ENCODE measurements around the gene RPL10L.

RPL10L gene

GRCh38 chr14:46651526-46652144, at the start of gene RPL10L:
TSS of gene RPL10L (minus strand) at chr14:46651781. CDS start at chr14:46651736, 45 bp downstream.
- TF ChIP-seq CTCF (IDR thresholded peaks at IDR 0.05; ENCODE audit: insufficient read depth, low read depth, low read length, missing control alignments): peak; percentile 17
- H3K4me3 ChIP-seq (ENCODE audit: low read depth, low read length): no peak within 1 kb of the TSS
- DNase-seq (ENCODE audit: low read depth): no peak

DNA sequence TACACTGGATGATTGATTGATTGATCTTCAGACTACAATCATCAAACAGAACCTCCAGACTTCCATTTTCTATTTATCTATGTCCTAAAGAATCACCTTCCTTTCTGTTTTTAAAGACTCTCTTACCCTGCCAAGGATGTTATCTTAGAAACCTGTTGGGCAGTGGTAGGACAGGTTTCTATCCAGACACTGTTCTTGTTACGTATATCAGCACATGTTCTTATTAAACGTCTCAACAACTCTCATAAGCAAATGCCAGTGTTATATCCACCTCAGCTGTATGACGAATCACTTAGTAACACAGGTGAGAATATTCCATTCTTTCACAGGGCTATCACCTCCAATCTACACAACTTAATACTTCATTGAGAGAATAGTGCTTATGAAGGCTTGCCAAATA, 40.2 kb upstream of the RPL10L start:
- TF ChIP-seq CTCF (IDR thresholded peaks at IDR 0.05; ENCODE audit: insufficient read depth, low read depth, low read length, missing control alignments): no peak
- no peak overlapping the region for H3K4me3 ChIP-seq (ENCODE audit: low read depth, low read length)
- no peak for DNase-seq (ENCODE audit: low read depth)

DNA sequence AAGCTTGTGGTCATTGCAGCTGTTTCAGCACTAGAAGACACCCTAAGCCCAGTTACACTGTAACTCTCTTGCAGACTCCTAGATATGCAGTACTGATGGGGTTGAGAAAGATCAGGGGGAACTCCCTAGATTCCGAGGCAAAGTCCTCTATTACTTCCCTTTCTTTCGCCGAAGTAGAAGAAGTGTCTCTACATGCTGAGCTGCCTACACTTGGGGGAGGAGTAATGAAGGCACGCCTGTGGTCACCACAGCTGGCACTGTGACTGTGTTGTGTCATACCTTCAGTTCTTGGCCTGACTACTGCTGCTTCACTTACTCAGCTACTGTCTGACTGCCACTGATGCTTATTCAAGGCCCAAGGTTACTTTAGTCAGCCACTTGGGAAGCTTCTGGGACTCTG, 35.1 kb upstream of the RPL10L start:
- DNase-seq (ENCODE audit: low read depth): no peak
- TF ChIP-seq CTCF (IDR thresholded peaks at IDR 0.05; ENCODE audit: insufficient read depth, low read depth, low read length, missing control alignments): no peak

GRCh38 chr14:46672128-46672527, 20.5 kb upstream of the RPL10L start:
- no peak for TF ChIP-seq CTCF (IDR thresholded peaks at IDR 0.05; ENCODE audit: insufficient read depth, low read depth, low read length, missing control alignments)
- DNase-seq (ENCODE audit: low read depth): no peak
- H3K4me3 ChIP-seq (ENCODE audit: low read depth, low read length): no peak overlapping the region

More for the DNA sequence above, 35.1 kb upstream of the RPL10L start:
- no peak overlapping the region for H3K4me3 ChIP-seq (ENCODE audit: low read depth, low read length)

DNA sequence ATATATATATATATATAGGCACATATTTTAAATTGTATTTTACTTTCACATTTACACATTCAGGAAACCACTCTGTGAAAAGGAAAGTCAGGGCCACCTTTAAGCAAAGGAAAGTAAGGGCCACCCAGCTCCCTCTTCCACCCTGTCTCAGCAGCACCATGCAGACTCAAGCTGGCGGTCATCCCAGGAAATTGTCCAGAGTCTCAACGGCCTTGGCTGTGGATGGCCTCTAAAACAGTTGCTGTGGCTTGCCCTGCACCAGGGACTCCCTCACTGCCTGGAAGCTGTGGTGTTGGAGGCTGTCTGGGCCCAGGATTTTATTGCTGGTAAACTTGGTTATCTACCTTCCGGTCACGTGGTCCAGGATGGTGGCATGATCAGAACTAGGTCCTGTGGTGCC, 11.8 kb upstream of the RPL10L start:
- no peak overlapping the region for H3K4me3 ChIP-seq (ENCODE audit: low read depth, low read length)
- DNase-seq (ENCODE audit: low read depth): no peak
- TF ChIP-seq CTCF (IDR thresholded peaks at IDR 0.05; ENCODE audit: insufficient read depth, low read depth, low read length, missing control alignments): no peak

- H3K4me3 ChIP-seq (ENCODE audit: low read depth, low read length): no peak overlapping the region
- DNase-seq (ENCODE audit: low read depth): no peak
- no peak for TF ChIP-seq CTCF (IDR thresholded peaks at IDR 0.05; ENCODE audit: insufficient read depth, low read depth, low read length, missing control alignments)
Observed at GRCh38 chr14:46661728-46662127, 10.1 kb upstream of the RPL10L start.
